Nasal cavity respiratory epithelium epithelial cell of viscerocranial mucosa (primary cell): ENCODE results near the gene IRF2BP1. TPM values are rescaled to one million over a fixed set of nuclear protein-coding genes. Genes with fewer than 3 reads are reported as not detected.

Source experiments
- total RNA-seq: library from RNA; depleted of rRNA; stranded (reverse); fragments of >200 nt; gene quantifications from 2 replicates; pipeline ENCODE4 v1.2.3, GENCODE V29; 2014

The IRF2BP1 gene
- total RNA-seq: 17.8 and 20.8 TPM in 2 replicates

DNA sequence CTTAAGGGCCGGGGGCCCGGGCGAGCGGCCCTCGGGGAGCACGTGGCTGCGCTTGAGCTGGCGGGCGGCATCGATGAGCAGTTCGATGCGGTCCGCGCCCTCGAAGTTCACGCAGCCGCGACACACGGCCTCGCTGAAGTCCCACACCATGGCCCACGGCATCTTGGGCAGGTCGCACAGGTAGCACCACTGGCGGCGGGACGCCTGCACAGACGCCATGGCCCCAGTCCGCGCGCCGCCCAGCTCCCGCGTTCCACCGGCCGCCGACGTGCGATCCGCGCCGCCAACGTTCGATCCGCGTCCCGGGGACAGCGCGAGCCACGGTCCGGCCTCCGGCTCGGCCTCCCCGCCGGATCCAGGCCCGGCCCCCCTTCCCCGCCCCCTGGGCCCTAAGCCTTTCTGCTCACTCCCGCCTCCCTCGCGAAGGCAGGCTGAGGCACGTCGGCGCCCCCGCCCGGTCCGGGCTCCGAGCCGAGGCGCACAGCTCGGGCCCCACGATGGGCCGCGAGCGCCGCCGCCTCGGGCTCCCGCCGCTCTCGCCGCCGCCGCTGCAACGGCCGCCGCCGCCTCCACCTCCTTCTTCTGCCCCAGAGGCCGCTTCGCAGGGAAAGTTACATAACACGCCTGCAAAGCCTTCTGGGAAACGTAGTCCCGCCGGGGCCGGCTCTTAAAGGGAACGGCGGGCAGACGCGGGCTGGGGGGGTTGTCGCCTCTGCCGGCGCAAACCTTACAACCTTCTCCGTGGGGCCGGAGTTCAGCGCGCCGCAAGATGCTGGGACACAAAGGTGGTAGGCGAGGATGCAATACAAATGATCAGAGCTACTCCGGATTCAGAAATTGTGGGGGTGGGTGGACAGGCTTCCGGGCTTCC lies at the start of gene IRF2BP1:
TSS of gene IRF2BP1 (minus strand) at position 586 of the 871 bp plus-strand sequence. CDS start at position 219, 367 bp downstream.

GRCh38 chr19:45913874-45914830 lies 28.2 kb upstream of the IRF2BP1 start, which contains the start of gene NANOS2:
Gene NANOS2 (minus strand): TSS chr19:45914778. CDS start chr19:45914693, 85 bp downstream.

GRCh38 chr19:45901912-45902650 lies 16.1 kb upstream of the IRF2BP1 start, which contains the start of gene MYPOP:
Gene MYPOP (minus strand): TSS chr19:45902613. CDS start chr19:45901773, 840 bp downstream.

GRCh38 chr19:45863840-45864628 lies 21.9 kb downstream of the IRF2BP1 start, which contains the start of gene FOXA3:
Gene FOXA3 (plus strand): TSS chr19:45864326. CDS start chr19:45864457, 131 bp downstream.

GRCh38 chr19:45862564-45863334 lies 23.2 kb downstream of the IRF2BP1 start, which contains the start of gene SYMPK:
Gene SYMPK (minus strand): TSS chr19:45863147. CDS start chr19:45854495, 8,652 bp downstream.

Other genes with a start within 250 kb of the IRF2BP1 start
- 98.0 and 186 TPM in 2 replicates for gene EML2, start 246.7 kb downstream of the IRF2BP1 start, total RNA-seq
- 0.93 and 1.0 TPM in 2 replicates for gene GIPR, start 217.9 kb downstream of the IRF2BP1 start, total RNA-seq
- 164 and 255 TPM in 2 replicates for gene SNRPD2, start 194.2 kb downstream of the IRF2BP1 start, total RNA-seq
- 7.8 and 20.2 TPM in 2 replicates for gene QPCTL, start 193.5 kb downstream of the IRF2BP1 start, total RNA-seq
- 8.0 and 8.2 TPM in 2 replicates for gene FBXO46, start 155.2 kb downstream of the IRF2BP1 start, total RNA-seq
- gene MEIOSIN, start 152.7 kb downstream of the IRF2BP1 start, total RNA-seq: not detected in 2 replicates
- gene SIX5, start 116.9 kb downstream of the IRF2BP1 start, total RNA-seq: 2.7 and 6.3 TPM in 2 replicates
- 4.1 and 23.6 TPM in 2 replicates for gene DMPK, start 103.7 kb downstream of the IRF2BP1 start, total RNA-seq
- 32.1 and 32.5 TPM in 2 replicates for gene DMWD, start 93.3 kb downstream of the IRF2BP1 start, total RNA-seq
- gene RSPH6A, start 70.8 kb downstream of the IRF2BP1 start, total RNA-seq: under 0.01 and 0.07 TPM in 2 replicates
- gene SYMPK, start 23.0 kb downstream of the IRF2BP1 start, total RNA-seq: 27.7 and 56.0 TPM in 2 replicates
- gene FOXA3, start 21.8 kb downstream of the IRF2BP1 start, total RNA-seq: not detected in 2 replicates
- 1.0 and 2.3 TPM in 2 replicates for gene MYPOP, start 16.5 kb upstream of the IRF2BP1 start, total RNA-seq
- not detected in 2 replicates for gene NANOS2, start 28.6 kb upstream of the IRF2BP1 start, total RNA-seq
- not detected in 2 replicates for gene NOVA2, start 87.7 kb upstream of the IRF2BP1 start, total RNA-seq
- 4.9 and 12.3 TPM in 2 replicates for gene CCDC61, start 109.3 kb upstream of the IRF2BP1 start, total RNA-seq
- not detected in 2 replicates for gene PGLYRP1, start 136.9 kb upstream of the IRF2BP1 start, total RNA-seq
- not detected in 2 replicates for gene IGFL4, start 154.9 kb upstream of the IRF2BP1 start, total RNA-seq
- not detected in 2 replicates for gene IGFL3, start 238.5 kb upstream of the IRF2BP1 start, total RNA-seq